Effector memory CD4-positive, alpha-beta T cell (primary cell): ENCODE results near the gene MAP3K2.
"Not testable (repeated sequence)": the region's sequence is repeated elsewhere in the genome, so short reads cannot be mapped to it uniquely, and the experiment has no call there.

Experiments used
- DNase-seq, 3 donors: peaks; one replicate each; pipeline ENCODE4 v3.0.0-alpha.2; 2020
- H3K27ac ChIP-seq: 2 replicates; pipeline ENCODE4 v1.7.0; 2013; ENCODE audit warnings: mild to moderate bottlenecking, low read length, moderate library complexity; ENCODE audit not compliant: insufficient read depth, poor library complexity, severe bottlenecking
- H3K27me3 ChIP-seq: replicated peaks from 2 replicates; pipeline ENCODE4 v1.7.0; 2013; ENCODE audit warnings: mild to moderate bottlenecking, low read length; ENCODE audit not compliant: insufficient read depth, control insufficient read depth, poor library complexity, severe bottlenecking
- H3K36me3 ChIP-seq: 2 replicates; pipeline ENCODE4 v1.7.0; 2013; ENCODE audit warnings: mild to moderate bottlenecking, low read length, moderate library complexity; ENCODE audit not compliant: control insufficient read depth, insufficient read depth
- H3K4me1 ChIP-seq: 2 replicates; pipeline ENCODE4 v1.7.0; 2013; ENCODE audit warnings: low read length, mild to moderate bottlenecking; ENCODE audit not compliant: control insufficient read depth, insufficient read depth, poor library complexity, severe bottlenecking
- H3K4me3 ChIP-seq: 2 replicates; pipeline ENCODE4 v1.7.0; 2013; ENCODE audit warnings: low read length, low read depth, mild to moderate bottlenecking; ENCODE audit not compliant: insufficient read depth, poor library complexity, severe bottlenecking
- H3K9me3 ChIP-seq: 2 replicates; pipeline ENCODE4 v1.7.0; 2013; ENCODE audit warnings: mild to moderate bottlenecking, low read length, moderate library complexity; ENCODE audit not compliant: control insufficient read depth

The MAP3K2 gene

GRCh38 chr2:127413782-127414637 lies 26.2 kb upstream of the MAP3K2 start:
- peaks cover 12% of the 10 kb centered on the region for H3K4me1 ChIP-seq
- H3K36me3 ChIP-seq, result no peaks in the 10 kb centered on the region
- H3K27ac ChIP-seq, result no peak overlapping the region
- no peaks in the 10 kb centered on the region for H3K27me3 ChIP-seq
- no peak overlapping the region for H3K4me3 ChIP-seq
- H3K9me3 ChIP-seq, result no peaks in the 10 kb centered on the region
- no peak for DNase-seq

- no peak for DNase-seq
- Histone ChIP-seq H3K9me3 (no peaks in the 10 kb centered on the region), H3K27me3 (no peaks in the 10 kb centered on the region), H3K36me3 (no peaks in the 10 kb centered on the region), H3K27ac (no peak overlapping the region), H3K4me3 (no peak overlapping the region), H3K4me1 (peaks cover 17% of the 10 kb centered on the region)
Measured at GRCh38 chr2:127413200-127413599, 25.4 kb upstream of the MAP3K2 start.

GRCh38 chr2:127411653-127412369 lies 24.0 kb upstream of the MAP3K2 start:
- Histone ChIP-seq H3K9me3 (no peaks in the 10 kb centered on the region), H3K27me3 (no peaks in the 10 kb centered on the region), H3K4me1 (peaks cover 22% of the 10 kb centered on the region), H3K36me3 (no peaks in the 10 kb centered on the region), H3K27ac (no peak overlapping the region), H3K4me3 (no peak overlapping the region)
- no peak for DNase-seq

- no peak overlapping the region for H3K27ac ChIP-seq
- peaks cover 16% of the 10 kb centered on the region for H3K4me1 ChIP-seq
- no peaks in the 10 kb centered on the region for H3K36me3 ChIP-seq
- no peak for DNase-seq
- H3K4me3 ChIP-seq, result no peak overlapping the region
- H3K27me3 ChIP-seq, result no peaks in the 10 kb centered on the region
- H3K9me3 ChIP-seq, result no peaks in the 10 kb centered on the region
Measured at GRCh38 chr2:127410871-127411652, 23.3 kb upstream of the MAP3K2 start.

GRCh38 chr2:127409716-127410115 lies 21.9 kb upstream of the MAP3K2 start:
- not testable (repeated sequence) for H3K27me3 ChIP-seq, H3K27ac ChIP-seq, H3K9me3 ChIP-seq, DNase-seq, H3K36me3 ChIP-seq, H3K4me3 ChIP-seq
- peaks cover 10% of the 10 kb centered on the region for H3K4me1 ChIP-seq

- H3K9me3 ChIP-seq, result no peaks in the 10 kb centered on the region
- H3K4me3 ChIP-seq, result peak overlapping the region; percentile 52
- no peaks in the 10 kb centered on the region for H3K36me3 ChIP-seq
- no peak for DNase-seq
- no peak overlapping the region for H3K27ac ChIP-seq
- H3K27me3 ChIP-seq, result no peaks in the 10 kb centered on the region
- H3K4me1 ChIP-seq, result peaks cover 10% of the 10 kb centered on the region
Measured at GRCh38 chr2:127408807-127409099, 21.0 kb upstream of the MAP3K2 start.

GRCh38 chr2:127408004-127408806 lies 20.4 kb upstream of the MAP3K2 start:
- Histone ChIP-seq H3K27me3 (no peaks in the 10 kb centered on the region), H3K36me3 (no peaks in the 10 kb centered on the region), H3K4me1 (peaks cover 10% of the 10 kb centered on the region), H3K27ac (peak overlapping the region; percentile 35), H3K9me3 (no peaks in the 10 kb centered on the region), H3K4me3 (peak overlapping the region; percentile 52)
- DNase-seq, result peak; percentile 84 to 92 (median 91)

GRCh38 chr2:127407661-127408003 lies 19.9 kb upstream of the MAP3K2 start:
- no peak for DNase-seq
- Histone ChIP-seq H3K4me3 (peak overlapping the region; percentile 43), H3K27me3 (no peaks in the 10 kb centered on the region), H3K4me1 (peaks cover 10% of the 10 kb centered on the region), H3K27ac (peak overlapping the region; percentile 30), H3K9me3 (no peaks in the 10 kb centered on the region), H3K36me3 (no peaks in the 10 kb centered on the region)

GRCh38 chr2:127407091-127407490 lies 19.3 kb upstream of the MAP3K2 start:
- DNase-seq, result no peak
- Histone ChIP-seq H3K27ac (no peak overlapping the region), H3K4me1 (peaks cover 10% of the 10 kb centered on the region), H3K27me3 (no peaks in the 10 kb centered on the region), H3K36me3 (no peaks in the 10 kb centered on the region), H3K4me3 (no peak overlapping the region), H3K9me3 (no peaks in the 10 kb centered on the region)
